H1 (cell line): ENCODE measurements around the gene TCF7. TPM values are rescaled to one million over a fixed set of nuclear protein-coding genes. Genes with fewer than 3 reads are reported as not detected.

Experiments used
- BCL11A ChIP-seq, 2 experiments: IDR thresholded peaks; one replicate each; pipeline ENCODE4 v1.6.1; 2011; ENCODE audit warnings: low read depth in 2 of 2, low read length in 2 of 2, mild to moderate bottlenecking in 2 of 2
- CEBPB ChIP-seq: IDR thresholded peaks from 2 replicates; pipeline ENCODE4 v1.6.1; 2012; ENCODE audit warnings: low read depth, low read length
- GABPA ChIP-seq: IDR thresholded peaks from 2 replicates; pipeline ENCODE4 v1.6.1; 2011; ENCODE audit warnings: mild to moderate bottlenecking, low read length, moderate library complexity, borderline replicate concordance; ENCODE audit not compliant: insufficient read depth
- GTF2F1 ChIP-seq: IDR thresholded peaks from 2 replicates; pipeline ENCODE4 v1.6.1; 2012; ENCODE audit warnings: low read depth, low read length, improper control_type of control experiment, borderline replicate concordance
- JUN ChIP-seq: IDR thresholded peaks from 2 replicates; pipeline ENCODE4 v1.6.1; 2011; ENCODE audit warnings: low read depth, mild to moderate bottlenecking, improper control_type of control experiment, low read length
- RAD21 ChIP-seq, 2 experiments: IDR thresholded peaks in 1 of 2; conservative IDR thresholded peaks in 1 of 2; 2 replicates each; pipeline ENCODE4 v1.6.1; 2011; ENCODE audit warnings: low read depth in 2 of 2, low read length in 2 of 2, improper control_type of control experiment in 1 of 2, inconsistent platforms in 1 of 2, mild to moderate bottlenecking in 1 of 2, moderate library complexity in 1 of 2
- SP4 ChIP-seq: IDR thresholded peaks from 2 replicates; pipeline ENCODE4 v1.6.1; 2012; ENCODE audit warnings: low read length, inconsistent platforms
- polyA plus RNA-seq, 7 experiments: library from polyadenylated mRNA; depleted of rRNA in 3 of 7; stranded (reverse) in 5 of 7; unstranded in 2 of 7; fragments of >200 nt in 5 of 7; fragments of 200-250 nt in 2 of 7; gene quantifications; 1 replicate in 5 of 7; 2 replicates in 1 of 7; 4 replicates in 1 of 7; pipeline versions ENCODE4 v1.2.1 to v1.2.3, GENCODE V29; 2011 to 2013; ENCODE audit warnings: missing spikeins in 2 of 7, mixed read lengths in 2 of 7
- total RNA-seq: library from RNA; stranded (reverse); fragmentation: NEBNext Ultra II Directional; extraction: Animal tissue kit (Norgen Biotek cat#: 25700); gene quantifications from 2 replicates; pipeline ENCODE4 v1.2.1, GENCODE V29; 2021

Gene TCF7
- total and polyA plus RNA-seq, 2 of the 8 experiments (the other 6 are each of a cell fraction or from before 2014, with no cell fraction given) = 4.7 to 8.5 TPM

DNA sequence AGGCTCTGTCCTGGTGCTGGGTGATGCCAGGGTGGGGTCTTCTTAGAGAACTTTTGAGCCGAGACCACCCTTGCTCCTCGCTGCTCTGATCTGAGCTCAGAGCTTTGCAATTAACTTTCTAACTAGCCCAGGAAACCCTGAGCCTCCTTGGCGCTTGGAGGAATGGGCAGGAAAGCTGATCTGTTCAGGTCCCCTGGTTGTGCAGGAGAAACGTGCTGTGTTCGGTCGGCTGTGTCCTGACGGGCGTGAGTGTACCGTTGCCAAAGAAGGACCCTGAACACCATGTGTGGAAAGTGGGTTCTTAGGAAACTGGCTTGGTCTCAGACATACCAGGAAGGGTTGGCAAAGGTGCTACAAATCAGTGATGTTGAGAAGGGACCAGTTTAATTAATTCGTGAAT is 1.8 kb downstream of the TCF7 start (continued):
- no peak for TF ChIP-seq GABPA
- TF ChIP-seq GTF2F1 = no peak
- no peak for TF ChIP-seq JUN
- no peak for TF ChIP-seq SP4
- no peak for TF ChIP-seq CEBPB
- TF ChIP-seq BCL11A (IDR thresholded peaks at IDR 0.05; ENCODE audit: low read depth in 2 of 2, low read length in 2 of 2) = no peak
- TF ChIP-seq RAD21 (IDR thresholded peaks at IDR 0.05 in 1 of 2, conservative IDR thresholded peaks at IDR 0.05 in 1 of 2; ENCODE audit: low read depth in 2 of 2, low read length in 2 of 2) = no peak
